HG02852 (cell line): ENCODE data around the gene ZMIZ1.

Source experiments
- ATAC-seq: cut with Tn5 transposase; IDR thresholded peaks from one replicate; pipeline ENCODE4 v1.9.1; 2021; ENCODE audit warnings: mild to moderate bottlenecking, moderate library complexity; ENCODE audit not compliant: unreplicated experiment

The ZMIZ1 gene, protein sequence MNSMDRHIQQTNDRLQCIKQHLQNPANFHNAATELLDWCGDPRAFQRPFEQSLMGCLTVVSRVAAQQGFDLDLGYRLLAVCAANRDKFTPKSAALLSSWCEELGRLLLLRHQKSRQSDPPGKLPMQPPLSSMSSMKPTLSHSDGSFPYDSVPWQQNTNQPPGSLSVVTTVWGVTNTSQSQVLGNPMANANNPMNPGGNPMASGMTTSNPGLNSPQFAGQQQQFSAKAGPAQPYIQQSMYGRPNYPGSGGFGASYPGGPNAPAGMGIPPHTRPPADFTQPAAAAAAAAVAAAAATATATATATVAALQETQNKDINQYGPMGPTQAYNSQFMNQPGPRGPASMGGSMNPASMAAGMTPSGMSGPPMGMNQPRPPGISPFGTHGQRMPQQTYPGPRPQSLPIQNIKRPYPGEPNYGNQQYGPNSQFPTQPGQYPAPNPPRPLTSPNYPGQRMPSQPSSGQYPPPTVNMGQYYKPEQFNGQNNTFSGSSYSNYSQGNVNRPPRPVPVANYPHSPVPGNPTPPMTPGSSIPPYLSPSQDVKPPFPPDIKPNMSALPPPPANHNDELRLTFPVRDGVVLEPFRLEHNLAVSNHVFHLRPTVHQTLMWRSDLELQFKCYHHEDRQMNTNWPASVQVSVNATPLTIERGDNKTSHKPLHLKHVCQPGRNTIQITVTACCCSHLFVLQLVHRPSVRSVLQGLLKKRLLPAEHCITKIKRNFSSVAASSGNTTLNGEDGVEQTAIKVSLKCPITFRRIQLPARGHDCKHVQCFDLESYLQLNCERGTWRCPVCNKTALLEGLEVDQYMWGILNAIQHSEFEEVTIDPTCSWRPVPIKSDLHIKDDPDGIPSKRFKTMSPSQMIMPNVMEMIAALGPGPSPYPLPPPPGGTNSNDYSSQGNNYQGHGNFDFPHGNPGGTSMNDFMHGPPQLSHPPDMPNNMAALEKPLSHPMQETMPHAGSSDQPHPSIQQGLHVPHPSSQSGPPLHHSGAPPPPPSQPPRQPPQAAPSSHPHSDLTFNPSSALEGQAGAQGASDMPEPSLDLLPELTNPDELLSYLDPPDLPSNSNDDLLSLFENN

GRCh38 chr10:79068562-79069324 lies at the start of gene ZMIZ1:
Gene ZMIZ1, plus strand, starts transcription at chr10:79068966. Its CDS starts 132,667 bp downstream, at chr10:79201633.
- ATAC-seq, result peak; percentile 61

DNA sequence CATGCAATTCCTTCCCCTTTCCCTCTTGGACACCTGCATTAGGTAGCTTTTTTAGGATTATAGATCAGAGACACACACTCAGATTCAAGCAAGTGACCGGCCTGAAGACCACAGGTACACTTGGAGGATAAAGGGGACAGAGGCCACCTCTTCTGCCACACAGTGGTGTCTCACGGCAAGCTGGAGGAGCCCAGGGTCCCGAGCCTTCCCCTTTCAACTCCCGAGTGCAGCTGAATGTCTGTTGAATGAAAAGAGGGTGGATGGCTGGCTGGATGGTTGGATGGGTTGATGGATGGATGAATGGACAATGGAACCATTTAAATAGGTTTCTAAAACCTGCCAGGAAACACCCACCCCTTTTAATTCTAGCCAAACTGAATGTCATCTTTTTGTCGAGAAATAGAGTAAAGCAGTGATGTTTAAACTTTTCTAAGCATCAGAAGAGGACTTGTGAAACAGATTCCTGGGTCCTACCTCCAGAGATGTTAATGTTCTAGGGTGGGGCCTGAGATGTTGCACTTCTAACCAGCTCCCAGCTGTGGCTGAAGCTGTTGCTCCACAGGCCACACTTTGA lies 49.2 kb upstream of the ZMIZ1 start:
- ATAC-seq, result no peak

DNA sequence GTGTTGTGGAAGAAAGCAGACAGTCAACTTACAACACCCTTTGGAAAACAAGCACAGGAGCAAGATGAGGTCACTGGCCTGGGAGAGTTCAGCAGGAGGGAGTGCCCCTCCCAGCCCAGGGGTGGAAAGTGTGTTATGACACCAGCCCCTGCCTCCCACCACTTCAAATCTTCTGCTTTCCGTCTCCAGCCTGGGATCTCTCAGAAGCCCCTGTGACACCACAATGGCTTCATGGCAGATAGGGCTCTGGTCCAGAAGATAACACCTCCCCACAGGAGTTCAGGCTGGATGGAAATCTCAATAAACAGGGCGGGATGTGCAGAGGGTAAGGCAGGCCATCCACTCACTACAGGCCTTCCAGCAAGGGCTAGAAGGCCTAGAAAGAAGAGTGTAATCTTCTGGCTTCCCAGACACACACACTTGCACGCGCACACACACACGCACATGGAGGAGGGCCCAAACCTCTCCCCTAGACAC lies 48.7 kb upstream of the ZMIZ1 start:
- no peak for ATAC-seq

- no peak for ATAC-seq
These were observed 48.2 kb upstream of the ZMIZ1 start for GRCh38 chr10:79020605-79021004.

- no peak for ATAC-seq
These were observed 47.3 kb upstream of the ZMIZ1 start for GRCh38 chr10:79021331-79021907.

GRCh38 chr10:79021948-79022499 lies 46.7 kb upstream of the ZMIZ1 start:
- ATAC-seq, result no peak

DNA sequence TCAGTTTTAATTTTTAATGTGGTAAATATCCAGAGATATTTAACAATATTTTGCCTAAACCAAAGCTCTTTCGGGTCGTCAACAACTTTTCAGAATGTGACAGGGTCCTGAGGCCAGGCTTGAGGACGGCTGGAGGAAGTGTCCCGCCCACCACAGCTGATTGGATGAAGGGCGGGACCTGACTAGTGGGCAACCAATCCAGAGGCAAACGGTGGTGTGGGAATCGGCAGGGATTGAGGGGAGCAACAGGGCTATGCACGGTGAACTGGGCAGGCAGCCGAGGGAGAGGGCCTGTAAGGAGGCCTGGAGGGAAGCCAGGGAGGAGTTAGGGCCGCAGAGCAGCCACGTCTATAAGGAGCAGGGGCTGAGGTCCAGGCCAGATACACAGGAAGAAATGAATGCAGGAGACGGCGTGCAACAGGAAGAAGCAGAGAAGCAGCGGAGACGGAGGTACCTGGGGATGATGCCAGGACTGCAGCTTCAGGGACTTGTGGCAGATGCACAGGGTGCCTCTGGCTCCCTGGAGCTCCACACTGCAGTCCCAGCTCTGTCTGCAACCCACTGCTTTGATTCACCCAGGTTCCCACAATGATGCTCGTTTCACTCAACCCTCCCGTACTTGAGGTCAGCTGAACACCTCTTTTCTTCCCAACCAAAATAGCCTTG lies 46.1 kb upstream of the ZMIZ1 start:
- peak; percentile 5 for ATAC-seq

- ATAC-seq, result peak; percentile 82
These were observed 45.3 kb upstream of the ZMIZ1 start for GRCh38 chr10:79023240-79024162.

GRCh38 chr10:79024296-79024695 lies 44.5 kb upstream of the ZMIZ1 start:
- no peak for ATAC-seq

DNA sequence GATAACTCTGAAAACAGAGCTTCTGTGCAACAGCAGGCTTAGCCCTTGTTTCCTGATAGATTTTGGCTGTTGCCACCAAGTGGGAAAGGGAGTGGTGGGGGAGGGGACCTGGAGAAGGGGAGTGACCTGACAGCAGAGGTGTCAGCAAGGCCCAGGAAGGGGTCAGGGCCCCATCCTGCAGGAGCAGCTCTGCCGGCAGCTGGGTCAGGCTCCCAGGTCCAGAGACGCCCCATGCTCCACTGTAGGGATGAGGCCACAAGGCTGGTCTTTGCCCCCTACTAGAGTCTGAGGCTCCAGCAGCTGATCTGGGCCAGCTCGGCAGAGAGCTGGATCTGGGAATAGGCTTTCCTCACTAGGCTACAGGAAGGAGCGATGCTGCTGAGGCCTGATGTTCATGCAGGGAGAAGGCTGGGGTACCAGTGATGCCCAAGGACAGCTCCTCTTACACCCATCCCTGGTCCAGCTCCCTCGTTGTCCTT lies 44.0 kb upstream of the ZMIZ1 start:
- ATAC-seq, result no peak

GRCh38 chr10:79025199-79025832 lies 43.5 kb upstream of the ZMIZ1 start:
- no peak for ATAC-seq

GRCh38 chr10:79026341-79026761 lies 42.4 kb upstream of the ZMIZ1 start:
- ATAC-seq, result no peak

DNA sequence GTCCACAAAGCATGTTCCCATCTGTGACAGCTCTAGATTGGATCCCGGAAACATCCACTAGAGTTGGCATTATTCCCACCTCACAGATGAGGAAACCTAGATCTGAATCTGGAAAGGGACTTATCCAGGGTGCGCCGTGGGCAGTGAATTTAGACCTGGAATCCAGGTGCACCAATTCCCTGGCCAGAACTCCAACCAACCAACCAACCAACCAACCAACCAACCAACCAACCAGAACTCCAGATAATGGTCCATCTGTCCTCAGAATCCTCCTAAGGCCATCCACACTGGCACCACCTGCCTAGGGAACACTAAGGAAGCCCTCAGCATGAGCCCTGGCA lies 42.0 kb upstream of the ZMIZ1 start:
- ATAC-seq, result no peak

GRCh38 chr10:79027147-79028055 lies 41.4 kb upstream of the ZMIZ1 start:
- no peak for ATAC-seq

DNA sequence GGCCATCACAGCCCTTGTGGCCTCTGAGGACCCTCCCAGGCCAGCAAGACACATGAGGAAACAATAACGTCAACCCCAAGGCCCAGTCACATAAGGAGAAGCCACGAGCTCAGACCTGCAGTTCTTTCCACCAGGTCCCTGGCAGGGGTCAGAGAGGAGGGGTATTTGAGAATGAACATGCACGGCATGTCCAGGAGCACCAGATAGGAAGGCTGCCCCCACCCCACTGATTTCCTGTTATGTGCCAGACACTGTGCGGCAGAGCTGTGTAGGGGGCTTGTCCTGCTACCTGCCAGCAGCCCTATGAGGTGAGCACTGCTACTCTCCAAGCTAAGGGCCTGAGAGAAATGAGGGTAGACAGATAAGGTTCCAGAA lies 40.7 kb upstream of the ZMIZ1 start:
- ATAC-seq, result no peak

- ATAC-seq, result no peak
These were observed 40.2 kb upstream of the ZMIZ1 start for GRCh38 chr10:79028451-79029010.
